Raji (cell line): Measurements from ENCODE around the gene ZNF98.

Experiments used
- POLR2A ChIP-seq: IDR thresholded peaks from 2 replicates; pipeline ENCODE4 v1.6.1; 2011; ENCODE audit warnings: low read depth, low read length, control low read depth; ENCODE audit not compliant: insufficient read depth

The ZNF98 gene

GRCh38 chr19:22422211-22422610 lies at the start of gene ZNF98:
Gene ZNF98, minus strand, starts transcription at chr19:22422346. Its CDS starts 122 bp downstream, at chr19:22422224.
- TF ChIP-seq POLR2A = no peak

- no peak for TF ChIP-seq POLR2A
Observed at GRCh38 chr19:22446605-22447004, 24.5 kb upstream of the ZNF98 start.

DNA sequence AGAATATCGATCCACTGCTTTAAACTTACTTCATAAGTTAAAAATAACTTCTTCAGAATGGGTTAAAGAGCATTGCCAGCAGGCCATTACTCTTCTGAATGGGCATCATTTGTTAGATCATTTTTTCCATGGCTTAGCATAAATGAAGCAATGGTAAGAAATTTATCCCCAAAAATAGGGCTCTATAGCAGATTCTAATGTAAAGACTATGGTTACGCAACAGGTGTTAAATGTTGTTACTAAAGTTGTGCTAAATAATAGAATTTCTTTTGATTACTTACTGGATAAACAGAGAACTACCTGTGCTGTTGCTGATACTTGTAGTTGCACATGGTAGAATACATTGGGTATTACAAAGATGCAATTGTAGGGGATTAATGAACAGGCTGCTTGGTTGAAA lies 15.9 kb upstream of the ZNF98 start:
- no peak for TF ChIP-seq POLR2A

GRCh38 chr19:22427960-22428913 lies 6.1 kb upstream of the ZNF98 start:
- TF ChIP-seq POLR2A = no peak

DNA sequence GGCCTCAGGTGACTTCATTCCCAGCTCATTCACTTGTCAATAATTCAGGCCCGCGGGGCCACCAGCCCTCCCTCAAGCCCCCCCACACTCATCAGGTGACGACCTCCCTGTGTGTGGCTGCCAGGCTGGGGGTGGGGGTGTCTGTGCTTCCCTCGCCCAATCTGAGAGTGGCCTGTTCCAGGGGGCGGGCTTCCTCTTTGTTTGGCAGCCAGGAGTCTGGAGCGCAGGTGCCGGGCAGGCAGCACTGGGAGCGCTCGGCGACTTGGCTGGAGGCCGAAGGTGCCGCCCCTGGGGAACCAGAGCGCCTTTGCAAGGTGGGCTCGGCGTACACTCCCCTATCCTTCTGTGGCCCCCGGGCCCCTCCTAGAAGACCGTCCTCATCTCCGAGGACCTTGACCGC lies 5.4 kb upstream of the ZNF98 start:
- TF ChIP-seq POLR2A = no peak

- no peak for TF ChIP-seq POLR2A
Observed at GRCh38 chr19:22426901-22427300, 4.8 kb upstream of the ZNF98 start.

- TF ChIP-seq POLR2A = no peak
Observed at GRCh38 chr19:22421797-22422196, 349 bp downstream of the ZNF98 start.

DNA sequence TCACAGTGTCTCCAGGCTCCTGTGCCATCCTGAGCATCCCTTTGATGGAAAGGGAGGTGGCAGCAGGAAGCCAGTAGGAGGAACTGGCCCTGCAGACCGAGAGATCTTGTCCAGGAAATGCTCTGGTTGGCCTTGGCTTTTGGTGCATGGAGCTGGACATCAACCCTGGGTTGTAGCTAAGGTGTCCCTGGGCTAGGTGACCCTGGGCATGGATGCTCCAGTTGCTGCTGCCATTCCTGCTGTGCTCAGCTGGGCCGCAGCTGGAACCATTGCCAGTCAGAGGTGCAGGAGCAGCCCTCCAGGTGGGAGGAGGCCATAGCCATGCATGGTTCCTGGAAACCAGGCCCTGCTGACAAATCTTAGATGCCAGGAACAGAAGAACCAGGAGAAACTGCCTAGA lies 67.5 kb downstream of the ZNF98 start:
- no peak for TF ChIP-seq POLR2A
